Effector CD4-positive, alpha-beta T cell (primary cell): ENCODE results near the gene ENC1.

Source experiments
- DNase-seq: peaks from one replicate; pipeline ENCODE4 v3.0.0-alpha.2; 2020

ENC1 gene

GRCh38 chr5:74630453-74631066 lies 10.0 kb downstream of the ENC1 start:
- DNase-seq: no peak

DNA sequence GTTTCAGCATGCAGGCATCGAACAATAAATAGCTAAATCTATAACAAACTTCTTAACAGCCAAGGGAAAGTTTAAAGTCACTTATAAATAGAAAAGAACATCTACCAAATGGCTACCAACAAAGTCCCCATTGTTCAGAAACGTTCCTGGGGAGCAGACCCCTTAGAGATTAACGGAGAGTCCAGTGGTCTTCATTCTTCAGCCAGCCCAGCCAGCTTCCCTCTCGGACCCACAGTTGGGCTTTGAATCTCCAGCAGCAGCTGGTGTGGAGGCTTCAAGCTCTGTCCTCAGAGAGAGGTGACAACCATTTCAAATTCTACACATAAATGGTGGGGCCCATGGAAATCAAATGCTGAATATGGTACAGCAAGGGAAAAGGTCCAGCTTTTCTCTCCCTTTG lies 11.2 kb downstream of the ENC1 start:
- no peak for DNase-seq

- DNase-seq: no peak
Observed at GRCh38 chr5:74628359-74628758, 12.2 kb downstream of the ENC1 start.

GRCh38 chr5:74627646-74628279 lies 12.8 kb downstream of the ENC1 start:
- DNase-seq: no peak

- no peak for DNase-seq
Observed at GRCh38 chr5:74626386-74627222, 13.9 kb downstream of the ENC1 start.

GRCh38 chr5:74625742-74626241 lies 14.7 kb downstream of the ENC1 start:
- no peak for DNase-seq

DNA sequence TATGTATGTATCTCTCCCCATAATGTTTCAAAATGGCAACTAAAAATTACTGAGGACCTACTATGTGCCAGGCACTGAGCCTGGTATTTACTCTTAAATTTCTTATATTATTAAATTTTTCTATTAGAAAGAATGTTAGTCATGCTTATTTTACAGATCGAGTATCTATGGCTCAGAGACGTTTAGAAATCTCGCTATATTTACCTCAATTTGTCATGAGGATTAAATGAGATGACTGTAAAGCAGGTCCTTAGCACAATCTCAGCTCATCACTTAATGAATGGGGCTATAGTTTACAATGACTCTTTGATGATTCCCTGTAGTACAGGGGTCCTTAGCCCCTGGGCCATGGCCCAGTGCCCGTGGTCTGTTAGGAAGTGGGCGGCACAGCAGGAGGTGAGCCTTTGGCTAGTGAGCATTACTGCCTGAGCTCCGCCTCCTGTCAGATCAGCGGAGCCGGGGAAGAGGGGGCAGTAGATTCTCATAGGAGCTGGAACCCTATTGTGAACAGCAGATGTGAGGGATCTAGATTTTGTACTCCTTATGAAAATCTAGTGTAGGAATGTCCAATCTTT lies 15.5 kb downstream of the ENC1 start:
- DNase-seq: no peak

- DNase-seq: no peak
Observed at GRCh38 chr5:74624501-74624900, 16.0 kb downstream of the ENC1 start.

- DNase-seq: no peak
Observed at GRCh38 chr5:74623748-74624408, 16.6 kb downstream of the ENC1 start.

GRCh38 chr5:74623006-74623611 lies 17.4 kb downstream of the ENC1 start:
- DNase-seq: no peak

GRCh38 chr5:74622122-74622521 lies 18.4 kb downstream of the ENC1 start:
- no peak for DNase-seq

DNA sequence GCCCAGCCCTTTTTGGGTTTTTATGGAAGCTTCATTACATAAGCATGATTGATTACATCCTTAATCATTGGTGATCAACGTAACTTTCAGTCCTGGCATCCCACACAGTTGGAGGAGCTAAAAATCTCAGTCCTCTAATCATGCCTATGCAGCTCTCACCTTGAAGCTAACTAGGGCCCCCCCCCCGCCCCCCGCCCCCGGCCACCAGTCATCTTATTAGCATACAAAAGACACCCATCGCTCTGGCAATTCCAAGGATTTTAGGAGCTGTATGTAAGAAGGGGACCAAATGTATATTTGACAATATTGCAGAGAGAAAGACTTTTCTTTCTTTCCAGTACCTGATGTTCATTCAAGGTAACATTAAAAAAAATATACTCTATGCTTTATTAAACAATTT lies 19.0 kb downstream of the ENC1 start:
- no peak for DNase-seq

DNA sequence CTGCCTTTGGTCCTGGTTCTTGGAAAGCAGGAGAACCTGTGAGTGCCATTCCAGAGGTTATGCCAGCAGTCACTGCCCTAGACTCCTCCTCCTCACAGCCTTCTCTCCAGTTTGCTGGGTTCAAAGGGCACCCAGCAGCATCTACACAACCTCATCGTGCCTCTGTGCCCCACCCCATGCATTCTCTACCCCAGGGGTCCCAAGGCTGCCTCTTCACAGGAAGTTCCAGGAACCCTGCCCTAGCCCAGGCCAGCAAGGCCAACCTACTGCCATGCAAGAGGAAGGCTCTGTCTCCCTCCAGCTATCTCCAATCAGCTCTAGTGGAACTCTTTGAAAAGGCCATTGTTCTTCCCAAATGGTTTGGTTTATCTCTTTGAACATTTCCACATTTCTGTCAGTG lies 21.2 kb downstream of the ENC1 start:
- no peak for DNase-seq

- no peak for DNase-seq
Observed at GRCh38 chr5:74618106-74618505, 22.4 kb downstream of the ENC1 start.

GRCh38 chr5:74617202-74617601 lies 23.3 kb downstream of the ENC1 start:
- no peak for DNase-seq

- no peak for DNase-seq
Observed at GRCh38 chr5:74616236-74617146, 24.0 kb downstream of the ENC1 start.

GRCh38 chr5:74613283-74613682 lies 27.2 kb downstream of the ENC1 start:
- no peak for DNase-seq

DNA sequence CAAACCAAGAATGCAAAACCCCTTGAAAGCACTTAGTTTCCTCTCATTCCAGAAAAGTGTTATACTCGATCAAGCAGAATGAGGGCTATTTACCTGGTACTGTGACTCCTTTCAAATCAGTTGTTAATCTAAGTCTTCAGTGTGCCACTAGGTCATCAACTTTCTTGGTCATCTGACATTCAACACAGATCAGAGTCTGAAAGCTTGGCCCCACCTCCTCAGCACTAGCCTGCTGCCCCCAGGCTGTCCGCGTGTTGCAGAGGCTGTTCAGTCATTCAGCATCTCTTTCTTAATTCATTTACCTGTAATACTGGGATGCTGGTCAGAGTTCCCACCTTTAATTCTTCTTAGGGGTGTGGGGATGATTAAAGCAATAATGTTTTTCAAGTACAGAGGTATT lies 28.5 kb downstream of the ENC1 start:
- no peak for DNase-seq

- DNase-seq: no peak
Observed at GRCh38 chr5:74608736-74609601, 31.6 kb downstream of the ENC1 start.

DNA sequence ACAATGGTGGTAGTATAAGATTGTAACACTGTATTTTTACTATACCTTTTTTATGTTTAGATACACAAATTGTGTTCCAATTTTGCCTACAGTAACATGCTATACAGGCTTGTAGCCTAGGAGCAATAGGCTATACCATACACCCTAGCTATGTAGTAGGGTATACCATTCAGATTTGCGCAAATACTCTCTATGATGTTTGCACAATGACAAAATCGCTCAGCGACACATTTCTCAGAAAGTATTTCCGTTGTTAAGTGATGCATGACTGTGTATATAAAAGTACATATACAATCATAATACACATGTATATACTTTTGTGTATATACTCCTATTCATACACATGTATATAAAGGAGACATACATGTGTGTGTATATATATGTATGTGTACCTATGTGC lies 34.8 kb downstream of the ENC1 start:
- no peak for DNase-seq
